ENCODE results near the gene IGF2R. TPM values are rescaled to one million over a fixed set of nuclear protein-coding genes. Genes with fewer than 3 reads are reported as not detected.

The IGF2R gene
- total RNA-seq, 2 experiments from 2014 or later = 19.3 to 37.6 TPM

GRCh38 chr6:160101277-160102205, 132.7 kb downstream of the IGF2R start:
- Histone ChIP-seq H4K20me1 (ENCODE audit: insufficient read depth, low read length) (no peaks in the 10 kb centered on the region), H3K4me2 (ENCODE audit: low read length) (no peak overlapping the region)

DNA sequence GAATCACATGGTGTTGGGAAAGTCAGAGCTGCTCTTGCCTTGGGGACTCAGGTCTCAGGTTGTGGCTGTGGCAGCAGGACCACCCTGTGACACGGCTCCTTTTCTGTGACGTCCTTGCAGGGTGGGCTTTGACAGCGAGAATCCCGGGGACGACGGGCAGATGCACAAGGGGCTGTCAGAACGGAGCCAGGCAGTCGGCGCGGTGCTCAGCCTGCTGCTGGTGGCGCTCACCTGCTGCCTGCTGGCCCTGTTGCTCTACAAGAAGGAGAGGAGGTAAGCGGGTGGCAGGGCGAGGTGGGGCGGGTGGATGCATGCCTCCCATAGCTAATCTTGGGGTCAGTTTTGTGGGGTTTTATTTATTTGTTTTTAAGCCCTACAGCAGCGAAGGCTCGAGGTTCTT, 133.5 kb downstream of the IGF2R start:
- H2AFZ ChIP-seq (ENCODE audit: low read length) = no peak overlapping the region
- no peaks in the 10 kb centered on the region for H3K79me2 ChIP-seq (ENCODE audit: insufficient read depth, low read depth, low read length)
- H3K9me2 ChIP-seq (ENCODE audit: insufficient read depth, low read length) = no peaks in the 10 kb centered on the region
- H3K4me2 ChIP-seq (ENCODE audit: low read length) = no peak overlapping the region
- POLR2A ChIA-PET = interaction anchor here (0.6 kb wide), 1 partner anchor 372 kb away, joined by 3 read pairs; no protein-coding TSS in a partner anchor
- no peak overlapping the region for H3K4me3 ChIP-seq (ENCODE audit: low read depth, low read length, poor library complexity, severe bottlenecking)
- no peaks in the 10 kb centered on the region for H3K4me1 ChIP-seq (ENCODE audit: insufficient read depth, low read length, poor library complexity, severe bottlenecking)
- intact Hi-C loops (cut with micrococcal nuclease; ENCODE audit: unreplicated experiment) = loop anchor here (2.0 to 10.0 kb wide), 2 partner anchors 240 to 408 kb away; partner anchors contain the start of gene SOD2
- H3K27ac ChIP-seq (ENCODE audit: low read depth, low read length, poor library complexity, severe bottlenecking) = no peak overlapping the region
- no TSS peak for BruUV-seq (replicated peaks)
- CTCF ChIA-PET (ENCODE audit: unreplicated experiment) = no interaction called here
- no peak for TF ChIP-seq EZH2phosphoT487 (IDR thresholded peaks at IDR 0.05; ENCODE audit: borderline replicate concordance, low read depth, low read length)
- TF ChIP-seq, protein P1, sequence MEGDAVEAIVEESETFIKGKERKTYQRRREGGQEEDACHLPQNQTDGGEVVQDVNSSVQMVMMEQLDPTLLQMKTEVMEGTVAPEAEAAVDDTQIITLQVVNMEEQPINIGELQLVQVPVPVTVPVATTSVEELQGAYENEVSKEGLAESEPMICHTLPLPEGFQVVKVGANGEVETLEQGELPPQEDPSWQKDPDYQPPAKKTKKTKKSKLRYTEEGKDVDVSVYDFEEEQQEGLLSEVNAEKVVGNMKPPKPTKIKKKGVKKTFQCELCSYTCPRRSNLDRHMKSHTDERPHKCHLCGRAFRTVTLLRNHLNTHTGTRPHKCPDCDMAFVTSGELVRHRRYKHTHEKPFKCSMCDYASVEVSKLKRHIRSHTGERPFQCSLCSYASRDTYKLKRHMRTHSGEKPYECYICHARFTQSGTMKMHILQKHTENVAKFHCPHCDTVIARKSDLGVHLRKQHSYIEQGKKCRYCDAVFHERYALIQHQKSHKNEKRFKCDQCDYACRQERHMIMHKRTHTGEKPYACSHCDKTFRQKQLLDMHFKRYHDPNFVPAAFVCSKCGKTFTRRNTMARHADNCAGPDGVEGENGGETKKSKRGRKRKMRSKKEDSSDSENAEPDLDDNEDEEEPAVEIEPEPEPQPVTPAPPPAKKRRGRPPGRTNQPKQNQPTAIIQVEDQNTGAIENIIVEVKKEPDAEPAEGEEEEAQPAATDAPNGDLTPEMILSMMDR (conservative IDR thresholded peaks at IDR 0.05; ENCODE audit: low read length) = no peak
- DNase-seq (ENCODE audit: low spot score) = no peak
- peaks cover 13% of the 10 kb centered on the region; the same call in 1 of the 2 replicates for H3K36me3 ChIP-seq (ENCODE audit: insufficient read depth, low read length)
- H3K9me3 ChIP-seq (ENCODE audit: low read length) = no peaks in the 10 kb centered on the region
- H4K20me1 ChIP-seq (ENCODE audit: insufficient read depth, low read length) = no peaks in the 10 kb centered on the region

More at GRCh38 chr6:160101277-160102205, 132.7 kb downstream of the IGF2R start:
- DNase-seq (ENCODE audit: low spot score) = no peak
- H3K27ac ChIP-seq (ENCODE audit: low read depth, low read length, poor library complexity, severe bottlenecking) = no peak overlapping the region
- no peaks in the 10 kb centered on the region for H3K9me2 ChIP-seq (ENCODE audit: insufficient read depth, low read length)
- no peak overlapping the region for H2AFZ ChIP-seq (ENCODE audit: low read length)
- no peaks in the 10 kb centered on the region for H3K9me3 ChIP-seq (ENCODE audit: low read length)
- BruUV-seq (replicated peaks) = no TSS peak
- ChIA-PET POLR2A (interaction anchor here (0.6 kb wide), 1 partner anchor 373 kb away, joined by 3 read pairs; no protein-coding TSS in a partner anchor), CTCF (ENCODE audit: unreplicated experiment) (no interaction called here)
- H3K4me1 ChIP-seq (ENCODE audit: insufficient read depth, low read length, poor library complexity, severe bottlenecking) = no peaks in the 10 kb centered on the region
- no peak overlapping the region for H3K4me3 ChIP-seq (ENCODE audit: low read depth, low read length, poor library complexity, severe bottlenecking)
- peaks cover 18% of the 10 kb centered on the region for H3K36me3 ChIP-seq (ENCODE audit: insufficient read depth, low read length)
- intact Hi-C loops (cut with micrococcal nuclease; ENCODE audit: unreplicated experiment) = loop anchor here (2.0 to 10.0 kb wide), 2 partner anchors 239 to 407 kb away; partner anchors contain the start of gene SOD2
- TF ChIP-seq, protein P1 (conservative IDR thresholded peaks at IDR 0.05; ENCODE audit: low read length) = no peak
- no peak for TF ChIP-seq EZH2phosphoT487 (IDR thresholded peaks at IDR 0.05; ENCODE audit: borderline replicate concordance, low read depth, low read length)
- no peaks in the 10 kb centered on the region for H3K79me2 ChIP-seq (ENCODE audit: insufficient read depth, low read depth, low read length)
